ENCODE data around the gene ALPI. TPM values are rescaled to one million over a fixed set of nuclear protein-coding genes. Genes with fewer than 3 reads are reported as not detected.

Gene ALPI
- total RNA-seq, 1 experiment from 2014 or later, result 5.3 TPM

- no peak overlapping the region for H3K4me3 Mint-ChIP-seq (ENCODE audit: unreplicated experiment)
- no peaks in the 10 kb centered on the region for H3K36me3 ChIP-seq (ENCODE audit: control insufficient read depth, insufficient read depth, low read length)
- no peaks in the 10 kb centered on the region for H3K9me3 Mint-ChIP-seq (ENCODE audit: unreplicated experiment)
- BruUV-seq (replicated peaks), result no TSS peak
- H3K4me3 ChIP-seq (ENCODE audit: low read depth, low read length), result no peak overlapping the region
- no peaks in the 10 kb centered on the region for H3K27me3 Mint-ChIP-seq (ENCODE audit: insufficient read depth, unreplicated experiment)
- TF ChIP-seq, protein P1, sequence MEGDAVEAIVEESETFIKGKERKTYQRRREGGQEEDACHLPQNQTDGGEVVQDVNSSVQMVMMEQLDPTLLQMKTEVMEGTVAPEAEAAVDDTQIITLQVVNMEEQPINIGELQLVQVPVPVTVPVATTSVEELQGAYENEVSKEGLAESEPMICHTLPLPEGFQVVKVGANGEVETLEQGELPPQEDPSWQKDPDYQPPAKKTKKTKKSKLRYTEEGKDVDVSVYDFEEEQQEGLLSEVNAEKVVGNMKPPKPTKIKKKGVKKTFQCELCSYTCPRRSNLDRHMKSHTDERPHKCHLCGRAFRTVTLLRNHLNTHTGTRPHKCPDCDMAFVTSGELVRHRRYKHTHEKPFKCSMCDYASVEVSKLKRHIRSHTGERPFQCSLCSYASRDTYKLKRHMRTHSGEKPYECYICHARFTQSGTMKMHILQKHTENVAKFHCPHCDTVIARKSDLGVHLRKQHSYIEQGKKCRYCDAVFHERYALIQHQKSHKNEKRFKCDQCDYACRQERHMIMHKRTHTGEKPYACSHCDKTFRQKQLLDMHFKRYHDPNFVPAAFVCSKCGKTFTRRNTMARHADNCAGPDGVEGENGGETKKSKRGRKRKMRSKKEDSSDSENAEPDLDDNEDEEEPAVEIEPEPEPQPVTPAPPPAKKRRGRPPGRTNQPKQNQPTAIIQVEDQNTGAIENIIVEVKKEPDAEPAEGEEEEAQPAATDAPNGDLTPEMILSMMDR (IDR thresholded peaks at IDR 0.05; ENCODE audit: insufficient read depth in 1 of 2, low read depth in 1 of 2, low read length in 1 of 2, severe bottlenecking in 1 of 2, unreplicated experiment in 1 of 2), result no peak
- intact Hi-C loops (cut with micrococcal nuclease; ENCODE audit: unreplicated experiment), result no loop called here
- CTCF ChIA-PET, result no interaction called here
- peaks cover 11% of the 10 kb centered on the region for H3K4me1 ChIP-seq
- no peaks in the 10 kb centered on the region for H3K9me3 ChIP-seq
- no peak overlapping the region for H3K27ac Mint-ChIP-seq (ENCODE audit: unreplicated experiment)
- POLR2A ChIA-PET, result no interaction called here
- H3K4me1 Mint-ChIP-seq (ENCODE audit: low read depth, unreplicated experiment), result no peaks in the 10 kb centered on the region
- H3K36me3 Mint-ChIP-seq (ENCODE audit: insufficient read depth, unreplicated experiment), result no peaks in the 10 kb centered on the region
- no peak for DNase-seq
- no peaks in the 10 kb centered on the region for H3K27me3 ChIP-seq (replicated peaks; ENCODE audit: control insufficient read depth, insufficient read depth, low read length)
These were observed 2.9 kb downstream of the ALPI start for GRCh38 chr2:232458661-232459418.

GRCh38 chr2:232459419-232460035, 3.6 kb downstream of the ALPI start:
- Histone ChIP-seq H3K4me1 (peaks cover 11% of the 10 kb centered on the region), H3K36me3 (ENCODE audit: control insufficient read depth, insufficient read depth, low read length) (no peaks in the 10 kb centered on the region), H3K9me3 (no peaks in the 10 kb centered on the region), H3K27me3 (replicated peaks; ENCODE audit: control insufficient read depth, insufficient read depth, low read length) (no peaks in the 10 kb centered on the region), H3K4me3 (ENCODE audit: low read depth, low read length) (no peak overlapping the region)
- TF ChIP-seq, protein P1 (IDR thresholded peaks at IDR 0.05; ENCODE audit: insufficient read depth in 1 of 2, low read depth in 1 of 2, low read length in 1 of 2, severe bottlenecking in 1 of 2, unreplicated experiment in 1 of 2), result no peak
- Mint-ChIP-seq H3K4me1 (ENCODE audit: low read depth, unreplicated experiment) (no peaks in the 10 kb centered on the region), H3K4me3 (ENCODE audit: unreplicated experiment) (no peak overlapping the region), H3K27ac (ENCODE audit: unreplicated experiment) (no peak overlapping the region), H3K36me3 (ENCODE audit: insufficient read depth, unreplicated experiment) (no peaks in the 10 kb centered on the region), H3K9me3 (ENCODE audit: unreplicated experiment) (no peaks in the 10 kb centered on the region), H3K27me3 (ENCODE audit: insufficient read depth, unreplicated experiment) (no peaks in the 10 kb centered on the region)
- ChIA-PET POLR2A (no interaction called here), CTCF (no interaction called here)
- intact Hi-C loops (cut with micrococcal nuclease; ENCODE audit: unreplicated experiment), result no loop called here
- BruUV-seq (replicated peaks), result no TSS peak
- no peak for DNase-seq

DNA sequence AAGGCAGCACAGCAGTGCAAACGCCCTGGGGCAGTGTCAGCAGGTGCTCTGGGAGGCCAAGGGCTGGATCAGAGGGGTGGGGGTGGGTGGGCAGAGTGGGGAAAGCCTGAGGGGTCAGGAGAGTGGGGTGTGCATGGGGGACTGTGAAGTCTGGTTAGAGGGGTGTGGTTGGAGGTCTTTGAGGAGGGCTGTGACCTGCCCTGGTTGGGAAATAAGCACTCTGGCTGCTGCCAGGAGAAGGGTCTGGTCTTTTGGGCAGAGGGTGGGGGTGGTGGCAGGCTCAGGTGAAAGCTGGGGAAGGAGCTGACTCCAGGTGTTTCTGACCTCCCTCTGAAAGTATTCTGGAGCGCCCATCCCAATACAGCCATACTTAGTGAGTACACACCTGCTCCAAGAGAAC, 4.2 kb downstream of the ALPI start:
- ChIA-PET CTCF (no interaction called here), POLR2A (no interaction called here)
- no peaks in the 10 kb centered on the region for H3K27me3 ChIP-seq (replicated peaks; ENCODE audit: control insufficient read depth, insufficient read depth, low read length)
- no peak for DNase-seq
- no peak overlapping the region for H3K4me3 ChIP-seq (ENCODE audit: low read depth, low read length)
- H3K27ac Mint-ChIP-seq (ENCODE audit: unreplicated experiment), result no peak overlapping the region
- H3K4me3 Mint-ChIP-seq (ENCODE audit: unreplicated experiment), result no peak overlapping the region
- no peaks in the 10 kb centered on the region for H3K36me3 Mint-ChIP-seq (ENCODE audit: insufficient read depth, unreplicated experiment)
- no TSS peak for BruUV-seq (replicated peaks)
- TF ChIP-seq, protein P1 (IDR thresholded peaks at IDR 0.05; ENCODE audit: insufficient read depth in 1 of 2, low read depth in 1 of 2, low read length in 1 of 2, severe bottlenecking in 1 of 2, unreplicated experiment in 1 of 2), result no peak
- H3K4me1 Mint-ChIP-seq (ENCODE audit: low read depth, unreplicated experiment), result no peaks in the 10 kb centered on the region
- no peaks in the 10 kb centered on the region for H3K9me3 ChIP-seq
- no peaks in the 10 kb centered on the region for H3K9me3 Mint-ChIP-seq (ENCODE audit: unreplicated experiment)
- peaks cover 11% of the 10 kb centered on the region for H3K4me1 ChIP-seq
- intact Hi-C loops (cut with micrococcal nuclease; ENCODE audit: unreplicated experiment), result no loop called here
- no peaks in the 10 kb centered on the region for H3K36me3 ChIP-seq (ENCODE audit: control insufficient read depth, insufficient read depth, low read length)
- H3K27me3 Mint-ChIP-seq (ENCODE audit: insufficient read depth, unreplicated experiment), result no peaks in the 10 kb centered on the region
